Pancreas (tissue), 10 donors: ENCODE results near the gene MPPED1. TPM values are rescaled to one million over a fixed set of nuclear protein-coding genes. Genes with fewer than 3 reads are reported as not detected.

Experiments
- ATAC-seq, 4 donors: fragments of 200-7000 bp; cut with Tn5 transposase; one replicate each; pipeline versions ENCODE4 v1.8.0 to v1.9.1; 2020; ENCODE audit warnings: mild to moderate bottlenecking in 4 of 4, moderate library complexity in 4 of 4
- DNase-seq, 6 donors: peaks; one replicate each; pipeline ENCODE4 v3.0.0-alpha.2; 2020
- FAIRE-seq: peaks from 2 replicates; lab custom pipeline; 2012; peaks lifted over from hg19 to GRCh38; lab: Jason Lieb, UNC
- H3K27ac ChIP-seq, 4 donors: fragments of 200-600 bp; sonication (generic); 1 replicate in 3 of 4; 2 replicates in 1 of 4; pipeline versions ENCODE4 v1.5.0 to v1.8.0; 2020
- H3K27me3 ChIP-seq, 4 donors: fragments of 200-600 bp; one replicate each; pipeline ENCODE4 v1.8.0; 2021
- H3K36me3 ChIP-seq, 3 donors: fragments of 200-600 bp; sonication (generic) in 1 of 3; one replicate each; pipeline versions ENCODE4 v1.5.0 to v1.8.0; 2020 to 2021
- H3K4me1 ChIP-seq, 3 donors: fragments of 200-600 bp; one replicate each; pipeline ENCODE4 v1.8.0; 2021
- H3K4me3 ChIP-seq, 4 donors: fragments of 200-600 bp; sonication (generic) in 2 of 4; one replicate each; pipeline versions ENCODE4 v1.5.0 to v1.8.0; 2020 to 2021
- H3K9me3 ChIP-seq, 4 donors: fragments of 200-600 bp; one replicate each; pipeline ENCODE4 v1.8.0; 2021
- WGBS, 2 donors: extraction: QIAGEN DNeasy Blood & Tissue Kit; methylation state at CpG; one replicate each; pipeline ENCODE4 v1.1.7; 2013; 5-methylcytosine and 5-hydroxymethylcytosine counted together
- intact Hi-C, 3 donors: fragments of 100-400 bp; cut with DNase I; formaldehyde crosslinking; loops; one replicate each; pipeline versions ENCODE4 v1.11.1 to v1.14.2; 2022
- polyA plus RNA-seq, 2 donors: library from polyadenylated mRNA; stranded (reverse); fragments of 200-250 nt; gene quantifications; one replicate each; pipeline ENCODE4 v1.2.3, GENCODE V29; 2013
- total RNA-seq, 6 donors: library from RNA; stranded (reverse); fragmentation: NEBNext Ultra II Directional in 4 of 6; extraction: Animal tissue kit (Norgen Biotek cat#: 25700) in 4 of 6; gene quantifications; one replicate each; pipeline versions ENCODE4 v1.2.1 to v1.2.4, GENCODE V29; 2021 to 2023
- TF ChIP-seq, protein P1 (sequence below), 4 donors: fragments of 200-600 bp; sonication (generic) in 3 of 4; IDR thresholded peaks; one replicate each; pipeline versions ENCODE4 v1.5.0 to v1.8.0; 2021; ENCODE audit warnings: antibody characterized with exemption in 4 of 4
- donor health status: healthy with polysubstance abuse.
- donor health status: DM: no; HTN: no; CAD: no; lungs with moderate emphysema.
- donor health status: DM: no; HTN: no; CAD: no.
- donor health status: control.
- donor health status: control.
- donor health status: Bipolar disorder and iron deficiency.
- donor health status: DM: yes; HTN: yes; CAD: no.
- donor health status: DM: no; HTN: no; CAD: no.
- donor health status: DM: no; HTN: no; CAD: no.
- donor health status: DM: yes; HTN: yes; CAD: no.

The MPPED1 gene
- total and polyA plus RNA-seq, 8 donors: 0.05 TPM; not detected in 7

DNA sequence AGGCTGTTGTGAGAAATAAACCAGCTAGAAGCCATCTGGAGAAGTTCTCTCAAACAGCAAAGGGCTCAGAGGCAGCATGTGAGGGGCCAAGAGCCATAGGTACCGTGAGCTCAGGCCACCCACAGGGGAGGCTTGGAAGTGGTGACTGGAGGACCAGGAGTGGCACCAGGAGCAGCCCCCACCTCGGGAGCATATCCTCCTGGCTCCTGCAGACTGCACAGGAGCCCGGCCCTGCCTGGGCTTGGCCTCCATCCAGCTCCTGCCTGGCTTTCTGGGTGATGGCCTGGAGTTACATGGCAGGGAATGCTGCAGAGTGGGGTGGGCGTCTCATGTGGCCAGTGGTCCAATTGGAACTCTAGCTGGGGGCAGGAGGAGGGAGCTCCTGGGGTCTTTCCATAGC lies 4.2 kb upstream of the MPPED1 start:
- TF ChIP-seq, protein P1, sequence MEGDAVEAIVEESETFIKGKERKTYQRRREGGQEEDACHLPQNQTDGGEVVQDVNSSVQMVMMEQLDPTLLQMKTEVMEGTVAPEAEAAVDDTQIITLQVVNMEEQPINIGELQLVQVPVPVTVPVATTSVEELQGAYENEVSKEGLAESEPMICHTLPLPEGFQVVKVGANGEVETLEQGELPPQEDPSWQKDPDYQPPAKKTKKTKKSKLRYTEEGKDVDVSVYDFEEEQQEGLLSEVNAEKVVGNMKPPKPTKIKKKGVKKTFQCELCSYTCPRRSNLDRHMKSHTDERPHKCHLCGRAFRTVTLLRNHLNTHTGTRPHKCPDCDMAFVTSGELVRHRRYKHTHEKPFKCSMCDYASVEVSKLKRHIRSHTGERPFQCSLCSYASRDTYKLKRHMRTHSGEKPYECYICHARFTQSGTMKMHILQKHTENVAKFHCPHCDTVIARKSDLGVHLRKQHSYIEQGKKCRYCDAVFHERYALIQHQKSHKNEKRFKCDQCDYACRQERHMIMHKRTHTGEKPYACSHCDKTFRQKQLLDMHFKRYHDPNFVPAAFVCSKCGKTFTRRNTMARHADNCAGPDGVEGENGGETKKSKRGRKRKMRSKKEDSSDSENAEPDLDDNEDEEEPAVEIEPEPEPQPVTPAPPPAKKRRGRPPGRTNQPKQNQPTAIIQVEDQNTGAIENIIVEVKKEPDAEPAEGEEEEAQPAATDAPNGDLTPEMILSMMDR (IDR thresholded peaks at IDR 0.05): no peak
- Histone ChIP-seq H3K36me3 (no peaks in the 10 kb centered on the region), H3K27ac (no peak overlapping the region), H3K4me3 (no peak overlapping the region), H3K9me3 (no peaks in the 10 kb centered on the region), H3K27me3 (no peaks in the 10 kb centered on the region), H3K4me1 (no peaks in the 10 kb centered on the region)
- FAIRE-seq: no peak
- no peak for ATAC-seq
- intact Hi-C loops: no loop called here
- WGBS, 2 donors: 45 to 66% methylated on average over 4 of the region's 4 CpGs
- DNase-seq: peak in 1 of 6 donors; percentile 14

DNA sequence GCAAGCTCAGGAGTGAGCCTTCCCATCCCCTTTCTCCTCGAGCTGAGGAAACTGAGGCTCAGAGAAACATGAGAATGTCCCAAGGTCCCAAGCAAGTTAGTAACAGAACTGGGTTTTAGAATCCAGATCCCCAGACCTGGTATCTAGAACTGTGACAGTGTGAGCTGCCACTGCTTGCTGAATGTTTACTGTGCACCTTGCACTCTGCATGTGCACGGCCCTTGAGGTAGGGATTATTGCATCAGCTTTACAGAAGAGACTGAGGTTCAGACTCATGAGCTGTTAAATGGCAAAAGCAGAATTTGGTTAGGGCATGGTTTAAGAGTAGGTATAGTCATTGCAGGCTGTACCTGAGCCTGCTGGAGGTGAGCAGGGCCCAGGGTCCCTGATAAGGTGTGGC lies 3.8 kb upstream of the MPPED1 start:
- DNase-seq: no peak

DNA sequence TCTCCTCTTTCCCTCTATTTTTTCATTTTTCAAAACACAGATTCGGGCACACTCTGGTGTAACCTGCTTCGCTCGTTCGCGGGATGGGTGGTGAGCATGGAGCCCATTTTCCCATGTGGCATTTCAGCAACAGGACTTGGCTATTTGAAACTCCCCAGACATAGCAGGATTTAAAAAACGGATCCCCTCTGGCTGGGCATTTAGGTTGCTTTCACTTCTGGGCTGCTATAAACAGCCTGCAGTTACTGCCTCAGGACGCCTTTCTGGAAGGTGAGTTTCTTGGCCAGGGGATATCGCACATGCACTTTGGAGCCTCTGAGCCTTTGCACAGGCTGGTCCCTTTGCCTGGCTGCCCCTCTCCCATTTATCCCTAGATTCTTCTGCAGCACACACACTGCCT lies 2.8 kb upstream of the MPPED1 start:
- H3K36me3 ChIP-seq: no peaks in the 10 kb centered on the region
- intact Hi-C loops: no loop called here

More for the DNA sequence above, 3.8 kb upstream of the MPPED1 start:
- no peaks in the 10 kb centered on the region for H3K36me3 ChIP-seq
- intact Hi-C loops: no loop called here
- TF ChIP-seq, protein P1 (IDR thresholded peaks at IDR 0.05): no peak
- H3K27me3 ChIP-seq: no peaks in the 10 kb centered on the region
- FAIRE-seq (no peak), ATAC-seq (no peak)
- no peak overlapping the region for H3K27ac ChIP-seq
- no peak overlapping the region for H3K4me3 ChIP-seq
- WGBS, 2 donors: 80 to 83% methylated on average over 2 of the region's 2 CpGs
- H3K4me1 ChIP-seq: no peaks in the 10 kb centered on the region
- no peaks in the 10 kb centered on the region for H3K9me3 ChIP-seq

DNA sequence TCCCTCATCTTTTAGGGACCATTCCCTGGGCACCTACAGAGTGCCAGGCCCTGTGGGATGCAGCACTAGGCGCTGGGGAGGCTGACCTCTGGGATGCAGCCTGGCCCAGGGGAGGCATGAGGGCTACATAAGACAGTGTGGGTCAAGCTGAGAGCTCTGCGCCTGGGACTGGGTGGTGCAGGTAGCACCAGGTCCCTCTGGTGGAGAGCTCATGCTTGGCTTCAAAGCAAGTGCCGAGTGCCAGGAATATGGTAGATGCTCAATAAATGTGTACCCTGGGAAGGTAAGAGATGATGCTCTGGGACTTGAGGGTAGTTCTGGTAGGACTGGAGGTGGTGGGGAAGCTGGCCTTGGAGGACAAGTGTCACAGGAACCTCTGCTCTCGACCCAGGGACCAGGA lies 2.0 kb upstream of the MPPED1 start:
- DNase-seq (peak in 2 of 6 donors; percentile 8 to 40), FAIRE-seq (no peak), ATAC-seq (no peak)
- Histone ChIP-seq H3K4me1 (no peaks in the 10 kb centered on the region), H3K36me3 (no peaks in the 10 kb centered on the region), H3K4me3 (no peak overlapping the region), H3K27me3 (peaks cover 0 to 8% (median 0%) of the 10 kb centered on the region in 4 donors), H3K9me3 (no peaks in the 10 kb centered on the region), H3K27ac (no peak overlapping the region)
- TF ChIP-seq, protein P1 (IDR thresholded peaks at IDR 0.05): no peak
- intact Hi-C loops: no loop called here
- 48 to 67% methylated on average over 4 of the region's 4 CpGs for WGBS, 2 donors

More for the DNA sequence above, 2.8 kb upstream of the MPPED1 start:
- Histone ChIP-seq H3K4me3 (no peak overlapping the region), H3K9me3 (no peaks in the 10 kb centered on the region), H3K27me3 (peaks cover 0 to under 1% (median 0%) of the 10 kb centered on the region in 4 donors), H3K27ac (no peak overlapping the region), H3K4me1 (no peaks in the 10 kb centered on the region)
- FAIRE-seq (no peak), DNase-seq (no peak), ATAC-seq (no peak)
- 79 to 81% methylated on average over 8 of the region's 8 CpGs for WGBS, 2 donors
- TF ChIP-seq, protein P1 (IDR thresholded peaks at IDR 0.05): no peak

DNA sequence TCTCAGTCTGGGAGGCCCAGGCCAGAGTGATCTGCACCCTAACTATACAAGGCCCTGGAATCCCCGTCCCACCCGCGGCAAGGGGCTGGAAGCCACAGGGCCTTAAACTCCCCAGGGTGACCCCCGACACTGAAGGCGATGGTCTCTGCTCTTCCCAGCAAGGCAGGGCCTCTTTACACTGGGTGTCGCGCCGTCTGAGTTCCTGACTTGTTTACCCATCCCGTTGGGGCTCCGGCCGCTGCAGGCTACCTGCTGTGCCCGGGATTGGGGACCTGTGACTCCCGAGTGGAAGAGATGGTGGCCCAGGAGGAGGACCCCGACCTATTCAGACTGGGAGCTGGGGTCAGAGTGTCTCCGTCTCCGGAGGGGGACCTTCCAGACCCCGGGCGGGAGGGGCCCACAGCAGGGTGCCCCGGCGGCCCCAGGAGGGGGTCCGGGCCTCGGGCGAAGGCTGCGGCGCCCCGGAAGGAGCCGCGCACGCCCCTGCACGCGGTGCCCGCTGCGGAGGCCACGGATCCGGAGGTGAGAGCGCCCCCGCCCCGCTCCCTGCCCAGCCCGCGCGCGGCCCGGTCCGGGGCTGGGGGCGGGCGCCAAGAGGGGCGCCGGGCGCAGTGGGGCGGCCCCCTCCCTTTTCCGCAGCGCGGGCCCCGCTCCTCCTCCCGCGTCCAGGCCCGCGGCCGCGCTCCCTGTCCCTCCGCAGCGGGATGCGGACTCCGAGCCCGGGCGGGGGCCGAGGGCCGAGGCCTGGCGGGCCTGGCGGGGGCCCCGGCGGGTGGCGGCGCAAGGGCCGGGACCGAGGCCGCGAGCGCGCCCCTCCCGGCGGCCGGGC lies 560 bp upstream of the MPPED1 start:
- no peaks in the 10 kb centered on the region for H3K36me3 ChIP-seq
- H3K4me1 ChIP-seq: no peaks in the 10 kb centered on the region
- no peak for ATAC-seq
- intact Hi-C loops: no loop called here
- peak in 2 of 6 donors; percentile 13 to 72 for DNase-seq
- no peak overlapping the region for H3K4me3 ChIP-seq
- FAIRE-seq: no peak
- TF ChIP-seq, protein P1 (IDR thresholded peaks at IDR 0.05): no peak
- H3K9me3 ChIP-seq: no peaks in the 10 kb centered on the region
- H3K27me3 ChIP-seq: peaks cover 0 to 9% (median 0%) of the 10 kb centered on the region in 4 donors
- H3K27ac ChIP-seq: no peak overlapping the region
- WGBS, 2 donors: 9 to 22% methylated on average over 32 to 83 of the region's 83 CpGs
